HepG2 (cell line): ENCODE data around the gene COL9A1. TPM values are rescaled to one million over a fixed set of nuclear protein-coding genes. Genes with fewer than 3 reads are reported as not detected.

Source experiments
- ATAC-seq: fragments of 200-7000 bp; cut with Tn5 transposase; 3 replicates; pipeline ENCODE4 v1.9.1; 2020; ENCODE audit warnings: mild to moderate bottlenecking, moderate library complexity
- BruUV-seq: library from RNA; stranded (reverse); fragments of 400-500 nt; replicated peaks from 2 replicates; lab custom pipeline; 2021; lab: Mats Ljungman, UMichigan
- CTCF ChIA-PET: fragments of 300-600 bp; formaldehyde crosslinking; extraction: SDS; loops from one replicate; lab custom pipeline; 2021; ENCODE audit warnings: low total read pairs, inconsistent platforms, low intra/inter-chr PET ratio; lab: Yijun Ruan, JAX
- POLR2A ChIA-PET: fragments of 350-600 bp; sonication (Branson Sonifier 250); formaldehyde crosslinking; loops from one replicate; lab custom pipeline; 2020; ENCODE audit warnings: antibody characterized with exemption, inconsistent platforms; lab: Yijun Ruan, JAX
- DNase-seq: peaks from one replicate; pipeline ENCODE4 v3.0.0-alpha.2; 2015; ENCODE audit warnings: low spot score
- FAIRE-seq: peaks from 3 replicates; lab custom pipeline; 2011; peaks lifted over from hg19 to GRCh38; lab: Jason Lieb, UNC
- H2AFZ ChIP-seq: one replicate; pipeline ENCODE4 v1.6.1; 2011; ENCODE audit warnings: low read length, inconsistent platforms
- H3K27ac ChIP-seq: fragments of 300-600 bp; 3 replicates; pipeline ENCODE4 v1.8.0; 2011; ENCODE audit warnings: mixed run types, mild to moderate bottlenecking, mixed read lengths, low read length, inconsistent platforms; ENCODE audit not compliant: insufficient read depth; ENCODE audit errors: extremely low read length
- H3K27me3 ChIP-seq, 2 experiments: fragments of 200-600 bp in 1 of 2; 2 replicates in 1 of 2; 3 replicates in 1 of 2; pipeline versions ENCODE4 v1.6.0 to v1.8.0; 2011; ENCODE audit warnings: low read length in 2 of 2, mild to moderate bottlenecking in 2 of 2, moderate library complexity in 2 of 2, inconsistent platforms in 1 of 2; ENCODE audit not compliant: insufficient read depth in 2 of 2, control insufficient read depth in 1 of 2
- H3K36me3 ChIP-seq, 2 experiments: fragments of 200-600 bp in 1 of 2; replicated peaks in 1 of 2; 2 replicates in 1 of 2; 3 replicates in 1 of 2; pipeline versions ENCODE4 v1.5.1 to v1.8.0; 2011; ENCODE audit warnings: low read length in 2 of 2, inconsistent platforms in 1 of 2; ENCODE audit not compliant: insufficient read depth in 2 of 2, control insufficient read depth in 1 of 2
- H3K4me1 ChIP-seq: 2 replicates; pipeline ENCODE4 v1.5.1; 2012; ENCODE audit warnings: low read length, inconsistent platforms; ENCODE audit not compliant: insufficient read depth
- H3K4me2 ChIP-seq: 2 replicates; pipeline ENCODE4 v1.6.0; 2011; ENCODE audit warnings: low read depth, low read length, inconsistent platforms
- H3K4me3 ChIP-seq, 3 experiments: fragments of 200-600 bp in 1 of 3; sonication (generic), shearing (Covaris generic) in 1 of 3; replicated peaks in 1 of 3; 2 replicates each; pipeline ENCODE4 v1.5.1; 2011 to 2016; ENCODE audit warnings: low read length in 3 of 3, inconsistent platforms in 2 of 3, low read depth in 2 of 3, mild to moderate bottlenecking in 2 of 3, control low read depth in 1 of 3, mixed read lengths in 1 of 3; ENCODE audit not compliant: insufficient read depth in 1 of 3
- H3K79me2 ChIP-seq: one replicate; pipeline ENCODE4 v1.6.1; 2011; ENCODE audit warnings: low read length, inconsistent platforms; ENCODE audit not compliant: insufficient read depth
- H3K9ac ChIP-seq: 2 replicates; pipeline ENCODE4 v1.6.0; 2011; ENCODE audit warnings: mild to moderate bottlenecking, low read depth, low read length, inconsistent platforms; ENCODE audit not compliant: insufficient read depth
- H3K9me3 ChIP-seq: 2 replicates; pipeline ENCODE4 v1.5.1; 2012; ENCODE audit warnings: mild to moderate bottlenecking, low read length
- H4K20me1 ChIP-seq: 2 replicates; pipeline ENCODE4 v1.6.0; 2011; ENCODE audit warnings: inconsistent platforms, mild to moderate bottlenecking, low read length, moderate library complexity; ENCODE audit not compliant: insufficient read depth
- CREB3 ChIP-seq: sonication (generic); formaldehyde crosslinking; IDR thresholded peaks from 2 replicates; pipeline ENCODE4 v1.5.0; 2020; ENCODE audit warnings: missing genetic modification reagents
- CREM ChIP-seq, 2 experiments: sonication (generic) in 1 of 2; formaldehyde crosslinking in 1 of 2; IDR thresholded peaks; 2 replicates each; pipeline versions ENCODE4 v1.4.0 to v1.6.1; 2016 to 2020; ENCODE audit warnings: antibody characterized with exemption in 1 of 2, mild to moderate bottlenecking in 1 of 2, missing genetic modification reagents in 1 of 2
- GABPA ChIP-seq, 2 experiments: IDR thresholded peaks; 2 replicates each; pipeline ENCODE4 v1.6.1; 2011 to 2016; ENCODE audit warnings: low read depth in 2 of 2, low read length in 1 of 2, missing biosample characterization in 1 of 2, missing genetic modification characterization in 1 of 2
- HDAC6 ChIP-seq: fragments of 200-600 bp; sonication (generic); IDR thresholded peaks from 2 replicates; pipeline ENCODE4 v1.7.0; 2017; ENCODE audit warnings: mild to moderate bottlenecking, antibody characterized with exemption, low read length, low read depth
- HIC2 ChIP-seq: sonication (generic); formaldehyde crosslinking; IDR thresholded peaks from 2 replicates; pipeline ENCODE4 v1.9.0; 2022; ENCODE audit warnings: low read depth, missing genetic modification reagents
- KDM2A ChIP-seq: sonication (generic); formaldehyde crosslinking; IDR thresholded peaks from 2 replicates; pipeline ENCODE4 v1.4.0; 2020; ENCODE audit warnings: low read depth, missing genetic modification reagents, borderline replicate concordance
- MED13 ChIP-seq: sonication (generic); formaldehyde crosslinking; IDR thresholded peaks from 2 replicates; pipeline ENCODE4 v1.5.0; 2020; ENCODE audit warnings: missing genetic modification reagents
- MTERF4 ChIP-seq: sonication (generic); formaldehyde crosslinking; IDR thresholded peaks from 2 replicates; pipeline ENCODE4 v1.8.0; 2023; ENCODE audit warnings: mild to moderate bottlenecking, missing genetic modification reagents
- PHB2 ChIP-seq: fragments of 450-650 bp; IDR thresholded peaks from 2 replicates; pipeline ENCODE4 v1.6.1; 2018; ENCODE audit not compliant: partially characterized antibody
- SIN3A ChIP-seq: IDR thresholded peaks from 2 replicates; pipeline ENCODE4 v1.6.1; 2011; ENCODE audit warnings: low read depth, mild to moderate bottlenecking, control low read depth, low read length, borderline replicate concordance
- SRSF4 ChIP-seq: fragments of 200-400 bp; formaldehyde crosslinking; IDR thresholded peaks from one replicate; pipeline ENCODE4 v1.6.1; 2018; ENCODE audit warnings: mild to moderate bottlenecking, low read depth, low read length, moderate library complexity; ENCODE audit not compliant: poor library complexity, severe bottlenecking
- TEAD3 ChIP-seq: optimal IDR thresholded peaks from 2 replicates; pipeline ENCODE3; 2016; ENCODE audit warnings: borderline replicate concordance
- ZNF674 ChIP-seq: sonication (generic); formaldehyde crosslinking; IDR thresholded peaks from 2 replicates; pipeline ENCODE4 v1.5.0; 2020; ENCODE audit warnings: low read depth, mild to moderate bottlenecking, missing genetic modification reagents
- ZNF891 ChIP-seq: sonication (generic); formaldehyde crosslinking; IDR thresholded peaks from 2 replicates; pipeline ENCODE4 v1.5.0; 2020; ENCODE audit warnings: mild to moderate bottlenecking, missing genetic modification reagents
- ZSCAN30 ChIP-seq: sonication (generic); formaldehyde crosslinking; IDR thresholded peaks from 2 replicates; pipeline ENCODE4 v1.5.0; 2020; ENCODE audit warnings: mild to moderate bottlenecking, missing genetic modification reagents
- WGBS: methylation state at CpG from one replicate; pipeline ENCODE4 v1.1.6; 2017; ENCODE audit warnings: low lambda C conversion rate; 5-methylcytosine and 5-hydroxymethylcytosine counted together
- in situ Hi-C: cut with HindIII; loops from 2 replicates; pipeline ENCODE4 v1.10.0; 2017; ENCODE audit warnings: low pct_unique_long_range_greater_than_20kb; ENCODE audit not compliant: extremely low pct_ligation_motif_present
- intact Hi-C: fragments of 100-400 bp; cut with micrococcal nuclease; formaldehyde crosslinking; loops from one replicate; pipeline ENCODE4 v1.10.0; 2022; ENCODE audit not compliant: unreplicated experiment
- polyA plus RNA-seq, 8 experiments: library from polyadenylated mRNA; depleted of rRNA in 3 of 8; stranded (reverse) in 7 of 8; unstranded in 1 of 8; fragments of >200 nt; fragmentation: Illumina TruSeq in 4 of 8; extraction: Trizol in 4 of 8; gene quantifications; 2 replicates each; pipeline versions ENCODE4 v1.2.1 to v1.2.3, GENCODE V29; 2011 to 2016; ENCODE audit warnings: low read depth in 4 of 8, missing spikeins in 1 of 8, mixed read lengths in 1 of 8; ENCODE audit not compliant: insufficient read depth in 1 of 8
- total RNA-seq, 5 experiments: library from RNA; depleted of rRNA; stranded (reverse); fragments of >200 nt; fragmentation: Illumina TruSeq; extraction: Trizol; gene quantifications; 2 replicates each; pipeline ENCODE4 v1.2.3, GENCODE V29; 2016; ENCODE audit warnings: low read depth in 1 of 5

Gene COL9A1
- total and polyA plus RNA-seq, 2 of the 13 experiments (the other 11 are each of a cell fraction or from before 2014, with no cell fraction given), result 0.08 TPM; not detected in 1

- no peak for DNase-seq
- intact Hi-C loops (no loop called here), in situ Hi-C loops (no loop called here)
- CTCF ChIA-PET, result no interaction called here
- Histone ChIP-seq H2AFZ (no peak overlapping the region), H4K20me1 (no peaks in the 10 kb centered on the region), H3K79me2 (no peaks in the 10 kb centered on the region), H3K27ac (no peak overlapping the region), H3K9ac (no peak overlapping the region), H3K4me2 (no peak overlapping the region), H3K36me3 (no peaks in the 10 kb centered on the region), H3K4me3 (no peak overlapping the region), H3K27me3 (no peaks in the 10 kb centered on the region), H3K4me1 (no peaks in the 10 kb centered on the region), H3K9me3 (no peaks in the 10 kb centered on the region)
- TF ChIP-seq HDAC6, result no peak
- 2% methylated on average over 2 of the region's 2 CpGs for WGBS
- FAIRE-seq, result no peak
- POLR2A ChIA-PET, result no interaction called here
- BruUV-seq, result no TSS peak
- no peak for ATAC-seq
These were observed 48.1 kb downstream of the COL9A1 start for GRCh38 chr6:70254784-70255183.

- no peak overlapping the region for H3K27ac ChIP-seq
- no peaks in the 10 kb centered on the region for H3K4me1 ChIP-seq
- H3K4me2 ChIP-seq, result no peak overlapping the region
- no peaks in the 10 kb centered on the region for H3K27me3 ChIP-seq
- no peak overlapping the region for H2AFZ ChIP-seq
- intact Hi-C loops, result no loop called here
- ChIA-PET POLR2A (no interaction called here), CTCF (no interaction called here)
- no TSS peak for BruUV-seq
- H3K79me2 ChIP-seq, result no peaks in the 10 kb centered on the region
- no peaks in the 10 kb centered on the region for H3K9me3 ChIP-seq
- ATAC-seq (no peak), FAIRE-seq (no peak), DNase-seq (no peak)
- H3K36me3 ChIP-seq, result no peaks in the 10 kb centered on the region
- H4K20me1 ChIP-seq, result no peaks in the 10 kb centered on the region
- in situ Hi-C loops, result no loop called here
- 1% methylated on average over 3 of the region's 3 CpGs for WGBS
- H3K4me3 ChIP-seq, result no peak overlapping the region
- no peak overlapping the region for H3K9ac ChIP-seq
- no peak for TF ChIP-seq ZNF674 (CRISPR knock-in tag)
- no peak for TF ChIP-seq HIC2 (CRISPR knock-in tag)
- TF ChIP-seq SRSF4, result no peak
- TF ChIP-seq MTERF4, result no peak
- TF ChIP-seq ZNF891 (CRISPR knock-in tag), result no peak
- no peak for TF ChIP-seq KDM2A
- TF ChIP-seq TEAD3 (CRISPR knock-in tag), result no peak
- TF ChIP-seq GABPA (IDR thresholded peaks at IDR 0.05; ENCODE audit: low read depth, low read length), result no peak
- TF ChIP-seq GABPA (CRISPR knock-in tag; IDR thresholded peaks at IDR 0.05; ENCODE audit: low read depth), result no peak
- TF ChIP-seq CREB3 (CRISPR knock-in tag), result no peak
- TF ChIP-seq PHB2, result no peak
- no peak for TF ChIP-seq MED13 (CRISPR knock-in tag)
- TF ChIP-seq CREM (IDR thresholded peaks at IDR 0.05), result no peak
- TF ChIP-seq CREM (CRISPR knock-in tag; IDR thresholded peaks at IDR 0.05), result no peak
- TF ChIP-seq ZSCAN30, result no peak
- TF ChIP-seq SIN3A, result no peak
These were observed 49.0 kb downstream of the COL9A1 start for GRCh38 chr6:70253923-70254322.
